ENCODE measurements around the gene KLHL26. TPM values are rescaled to one million over a fixed set of nuclear protein-coding genes. Genes with fewer than 3 reads are reported as not detected.

The KLHL26 gene
- total and polyA plus RNA-seq, 2 experiments from 2014 or later = 2.9 to 6.4 TPM

DNA sequence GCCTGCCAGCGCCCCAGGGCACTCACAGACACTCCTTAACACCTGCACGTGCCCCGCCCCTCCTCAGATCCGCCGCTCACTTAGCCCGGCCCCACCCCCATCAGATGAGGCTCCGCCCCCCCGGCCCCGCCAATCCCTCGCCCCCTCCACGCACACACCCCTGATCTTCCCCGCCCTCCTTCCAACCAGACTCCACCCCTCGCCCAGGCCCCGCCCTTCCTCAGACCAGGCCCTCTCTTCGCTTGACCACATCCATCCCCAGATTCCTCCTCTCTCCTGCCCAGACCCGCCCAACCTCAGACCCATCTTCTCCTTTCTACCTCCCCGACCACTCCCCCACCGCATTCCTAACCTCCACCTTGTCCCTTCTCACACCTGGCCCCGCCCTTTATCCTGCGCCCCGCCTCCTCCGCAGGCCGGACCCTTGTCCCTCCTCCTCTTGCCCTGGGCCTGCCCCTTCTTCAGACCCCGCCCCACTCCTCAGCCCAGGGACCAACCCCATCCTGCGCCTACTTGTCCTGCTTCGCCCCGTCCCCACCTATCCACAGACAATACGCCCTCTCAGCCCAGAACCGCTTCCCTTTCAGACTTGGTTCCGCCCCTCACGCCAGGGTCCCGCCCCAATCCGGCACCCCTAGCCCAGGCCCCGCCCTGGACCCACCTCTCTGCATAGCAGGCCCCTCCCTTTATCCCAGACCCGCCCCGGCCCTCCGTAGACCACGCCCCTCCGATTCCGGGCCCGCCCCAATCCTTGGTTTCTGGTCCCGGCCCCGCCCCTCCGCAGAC is 452 bp upstream of the KLHL26 start:
- Histone ChIP-seq H2AFZ (peak overlapping the region; percentile 84), H3K27me3 (replicated peaks; ENCODE audit: insufficient read depth) (no peaks in the 10 kb centered on the region), H3F3A (ENCODE audit: insufficient read depth) (no peaks in the 10 kb centered on the region), H3K4me3 (peak overlapping the region; percentile 76), H3K4me1 (ENCODE audit: insufficient read depth) (no peaks in the 10 kb centered on the region), H3K4me2 (ENCODE audit: unreplicated experiment) (peak overlapping the region; percentile 24), H3K9ac (no peak overlapping the region), H3K27ac (no peak overlapping the region), H3K36me3 (ENCODE audit: low read depth) (no peaks in the 10 kb centered on the region), H3K9me3 (ENCODE audit: low read depth) (no peaks in the 10 kb centered on the region), H3K79me2 (ENCODE audit: insufficient read depth) (no peaks in the 10 kb centered on the region), H4K20me1 (ENCODE audit: insufficient read depth) (no peaks in the 10 kb centered on the region), H3K9me2 (ENCODE audit: insufficient read depth) (no peaks in the 10 kb centered on the region)
- TF ChIP-seq EZH2 (IDR thresholded peaks at IDR 0.05; ENCODE audit: insufficient read depth, poor library complexity, severe bottlenecking) = no peak
- no peak for TF ChIP-seq EZH2phosphoT487 (IDR thresholded peaks at IDR 0.05; ENCODE audit: insufficient read depth, low read depth)
- peak; percentile 95 for DNase-seq
- in situ Hi-C loops (cut with MboI) = no loop called here
- 5 to 6% methylated on average over 19 to 44 of the region's 44 CpGs for WGBS, 2 experiments (ENCODE audit: low coverage in 1 of 2, low lambda C conversion rate in 2 of 2, missing lambda C conversion rate in 2 of 2)

DNA sequence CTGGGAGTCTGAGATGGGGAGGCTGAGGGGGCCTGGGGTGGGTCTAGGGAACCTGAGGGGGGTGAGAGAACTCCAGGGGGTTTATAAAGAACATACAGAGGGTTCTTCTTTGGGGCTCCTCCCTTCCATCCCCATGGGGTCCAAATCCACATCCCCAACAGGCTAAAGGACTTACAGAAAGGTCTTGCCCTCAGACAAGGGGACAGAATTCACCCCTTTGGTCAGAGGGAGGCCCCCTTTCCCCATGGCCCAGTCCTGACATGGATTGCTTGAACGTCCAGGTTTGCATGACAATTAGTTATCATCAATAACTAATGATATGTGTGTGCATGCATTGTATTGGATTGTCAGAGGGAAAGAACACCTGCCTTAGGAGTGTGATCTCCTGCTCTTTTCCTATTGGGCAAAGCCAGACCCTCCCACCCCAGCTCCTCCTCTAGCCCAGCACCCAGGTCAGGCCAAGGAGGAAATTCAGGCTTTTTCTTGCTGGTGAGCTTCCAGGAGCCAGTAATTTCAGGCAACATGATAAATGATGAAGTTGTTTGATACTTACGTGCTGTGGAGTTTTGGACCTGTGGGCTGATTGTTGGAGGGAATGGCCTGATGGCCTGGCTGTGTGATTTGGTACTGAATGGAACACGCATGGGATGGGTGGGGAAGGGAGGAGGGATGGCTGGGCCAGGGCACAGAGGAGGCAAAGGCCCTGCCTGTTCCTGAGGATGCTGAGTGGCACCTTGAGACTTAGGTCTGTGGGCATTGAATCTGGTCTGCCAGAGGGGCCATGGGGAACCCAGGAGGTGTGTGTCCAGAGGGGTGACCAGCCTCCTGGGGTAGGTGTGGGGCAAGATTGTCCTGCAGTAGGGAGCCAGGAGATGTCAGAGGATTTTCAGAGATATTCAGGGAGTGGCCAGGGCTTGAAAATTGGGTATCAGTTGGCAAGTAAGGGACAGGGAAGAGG is 1.1 kb downstream of the KLHL26 start:
- no peak overlapping the region for H3K27ac ChIP-seq
- no peaks in the 10 kb centered on the region for H4K20me1 ChIP-seq (ENCODE audit: insufficient read depth)
- H3K9me2 ChIP-seq (ENCODE audit: insufficient read depth) = no peaks in the 10 kb centered on the region
- in situ Hi-C loops (cut with MboI) = no loop called here
- no peaks in the 10 kb centered on the region for H3K79me2 ChIP-seq (ENCODE audit: insufficient read depth)
- H3F3A ChIP-seq (ENCODE audit: insufficient read depth) = no peaks in the 10 kb centered on the region
- H3K36me3 ChIP-seq (ENCODE audit: low read depth) = no peaks in the 10 kb centered on the region
- no peak overlapping the region for H2AFZ ChIP-seq
- no peak for TF ChIP-seq EZH2 (IDR thresholded peaks at IDR 0.05; ENCODE audit: insufficient read depth, poor library complexity, severe bottlenecking)
- no peak for TF ChIP-seq EZH2phosphoT487 (IDR thresholded peaks at IDR 0.05; ENCODE audit: insufficient read depth, low read depth)
- H3K4me1 ChIP-seq (ENCODE audit: insufficient read depth) = no peaks in the 10 kb centered on the region
- H3K27me3 ChIP-seq (replicated peaks; ENCODE audit: insufficient read depth) = no peaks in the 10 kb centered on the region
- WGBS, 2 experiments (ENCODE audit: low coverage in 1 of 2, low lambda C conversion rate in 2 of 2, missing lambda C conversion rate in 2 of 2) = 40 to 49% methylated on average over 3 of the region's 3 CpGs
- no peak for DNase-seq
- peak overlapping the region; percentile 83; the same call in 1 of the 2 replicates for H3K9ac ChIP-seq
- peak overlapping the region; percentile 76 for H3K4me3 ChIP-seq
- no peak overlapping the region for H3K4me2 ChIP-seq (ENCODE audit: unreplicated experiment)
- H3K9me3 ChIP-seq (ENCODE audit: low read depth) = no peaks in the 10 kb centered on the region

DNA sequence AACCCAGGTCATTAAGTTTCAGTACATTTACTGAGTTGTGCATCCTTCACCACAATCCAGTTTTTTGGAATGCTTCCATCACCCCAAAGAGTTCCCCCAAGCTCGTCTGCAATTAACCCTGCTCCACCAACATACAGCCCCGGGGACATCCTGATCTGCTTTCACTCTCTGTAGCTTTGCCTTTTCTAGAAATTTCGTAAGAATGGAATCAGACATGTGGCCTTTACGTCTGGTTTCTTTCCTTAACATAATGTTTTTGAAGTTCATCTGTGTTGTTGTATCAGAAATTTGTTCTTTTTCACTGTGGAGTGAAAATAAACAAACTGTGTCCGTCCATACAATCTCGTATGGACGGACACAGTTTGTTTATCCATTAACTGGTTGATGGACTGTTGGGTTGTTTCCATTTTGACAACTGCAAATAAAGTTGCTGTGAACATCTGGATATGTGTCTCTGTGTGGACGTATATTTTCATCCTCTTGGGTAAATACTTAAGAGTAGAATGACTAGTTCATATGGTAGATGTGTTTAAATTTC is 2.9 kb downstream of the KLHL26 start:
- Histone ChIP-seq H3K9ac (no peak overlapping the region), H3K79me2 (ENCODE audit: insufficient read depth) (no peaks in the 10 kb centered on the region), H2AFZ (no peak overlapping the region), H3K4me2 (ENCODE audit: unreplicated experiment) (no peak overlapping the region), H3K36me3 (ENCODE audit: low read depth) (no peaks in the 10 kb centered on the region), H3K4me1 (ENCODE audit: insufficient read depth) (no peaks in the 10 kb centered on the region), H3F3A (ENCODE audit: insufficient read depth) (no peaks in the 10 kb centered on the region), H3K4me3 (no peak overlapping the region), H3K27me3 (replicated peaks; ENCODE audit: insufficient read depth) (no peaks in the 10 kb centered on the region), H3K9me3 (ENCODE audit: low read depth) (no peaks in the 10 kb centered on the region), H3K9me2 (ENCODE audit: insufficient read depth) (no peaks in the 10 kb centered on the region), H3K27ac (no peak overlapping the region), H4K20me1 (ENCODE audit: insufficient read depth) (no peaks in the 10 kb centered on the region)
- no peak for DNase-seq
- 56 to 57% methylated on average over 8 of the region's 8 CpGs for WGBS, 2 experiments (ENCODE audit: low coverage in 1 of 2, low lambda C conversion rate in 2 of 2, missing lambda C conversion rate in 2 of 2)
- in situ Hi-C loops (cut with MboI) = no loop called here
- TF ChIP-seq EZH2 (IDR thresholded peaks at IDR 0.05; ENCODE audit: insufficient read depth, poor library complexity, severe bottlenecking) = no peak
- no peak for TF ChIP-seq EZH2phosphoT487 (IDR thresholded peaks at IDR 0.05; ENCODE audit: insufficient read depth, low read depth)

Measured in GM23248 (cell line).